Mesendoderm (in vitro differentiated cells): ENCODE data around the gene RAB6B.

Source experiments
- DNase-seq: peaks from one replicate; pipeline ENCODE4 v3.0.0; 2013
- H2AK5ac ChIP-seq: 2 replicates; pipeline ENCODE4 v1.6.1; 2013; ENCODE audit warnings: low read length, inconsistent platforms
- H2BK120ac ChIP-seq: 2 replicates; pipeline ENCODE4 v1.6.1; 2013; ENCODE audit warnings: low read depth, mild to moderate bottlenecking, low read length, moderate library complexity, mixed read lengths
- H2BK15ac ChIP-seq: replicated peaks from 2 replicates; pipeline ENCODE4 v1.6.1; 2013; ENCODE audit warnings: low read depth, mild to moderate bottlenecking, moderate library complexity
- H2BK5ac ChIP-seq: 2 replicates; pipeline ENCODE4 v1.6.1; 2013; ENCODE audit warnings: low read length, inconsistent platforms
- H3K18ac ChIP-seq: 2 replicates; pipeline ENCODE4 v1.6.1; 2013; ENCODE audit warnings: mild to moderate bottlenecking, low read length, mixed read lengths
- H3K23ac ChIP-seq: one replicate; pipeline ENCODE4 v1.6.1; 2013; ENCODE audit warnings: low read length
- H3K27ac ChIP-seq: 2 replicates; pipeline ENCODE4 v1.5.1; 2013; ENCODE audit warnings: low read depth, mild to moderate bottlenecking, inconsistent platforms, low read length, moderate library complexity
- H3K27me3 ChIP-seq: 2 replicates; pipeline ENCODE4 v1.6.1; 2013; ENCODE audit warnings: low read length, control low read depth, mild to moderate bottlenecking, inconsistent platforms; ENCODE audit not compliant: insufficient read depth, poor library complexity
- H3K36me3 ChIP-seq: 2 replicates; pipeline ENCODE4 v1.6.1; 2013; ENCODE audit warnings: low read length, inconsistent platforms; ENCODE audit not compliant: control insufficient read depth, insufficient read depth
- H3K4ac ChIP-seq: one replicate; pipeline ENCODE4 v1.6.1; 2013; ENCODE audit warnings: low read depth, mild to moderate bottlenecking, low read length, moderate library complexity
- H3K4me1 ChIP-seq: 2 replicates; pipeline ENCODE4 v1.6.1; 2013; ENCODE audit warnings: low read depth, low read length, inconsistent platforms; ENCODE audit not compliant: control insufficient read depth
- H3K4me2 ChIP-seq: 2 replicates; pipeline ENCODE4 v1.6.1; 2013; ENCODE audit warnings: low read length
- H3K4me3 ChIP-seq: 2 replicates; pipeline ENCODE4 v1.5.1; 2013; ENCODE audit warnings: mild to moderate bottlenecking, low read length
- H3K56ac ChIP-seq: one replicate; pipeline ENCODE4 v1.6.1; 2013; ENCODE audit warnings: low read length
- H3K79me1 ChIP-seq: 2 replicates; pipeline ENCODE4 v1.6.1; 2013; ENCODE audit warnings: low read length, inconsistent platforms
- H3K79me2 ChIP-seq: 2 replicates; pipeline ENCODE4 v1.6.1; 2013; ENCODE audit warnings: mild to moderate bottlenecking, low read length; ENCODE audit not compliant: control insufficient read depth, insufficient read depth
- H3K9ac ChIP-seq: 2 replicates; pipeline ENCODE4 v1.6.1; 2013; ENCODE audit warnings: low read length, inconsistent platforms
- H4K5ac ChIP-seq: one replicate; pipeline ENCODE4 v1.6.1; 2013; ENCODE audit warnings: low read length
- H4K8ac ChIP-seq: one replicate; pipeline ENCODE4 v1.6.1; 2013; ENCODE audit warnings: low read depth, mild to moderate bottlenecking, control low read depth, low read length, moderate library complexity
- WGBS: extraction: QIAGEN DNeasy Blood & Tissue Kit; methylation state at CpG from one replicate; pipeline ENCODE4 v1.1.7; 2013; ENCODE audit warnings: low lambda C conversion rate, missing lambda C conversion rate; ENCODE audit not compliant: insufficient coverage; ENCODE audit errors: extremely low coverage; 5-methylcytosine and 5-hydroxymethylcytosine counted together

RAB6B gene

GRCh38 chr3:133881492-133881891 is 14.2 kb downstream of the RAB6B start:
- WGBS = no CpG with 5 or more reads among the region's 1 CpG
- DNase-seq = no peak
- H3K4me1 ChIP-seq = no peaks in the 10 kb centered on the region
- H4K5ac ChIP-seq = no peak overlapping the region
- no peak overlapping the region for H2BK5ac ChIP-seq
- H3K79me2 ChIP-seq = no peaks in the 10 kb centered on the region
- H4K8ac ChIP-seq = no peak overlapping the region
- no peak overlapping the region for H2BK120ac ChIP-seq
- no peak overlapping the region for H3K23ac ChIP-seq
- no peak overlapping the region for H3K27ac ChIP-seq
- H3K4me2 ChIP-seq = no peak overlapping the region
- no peak overlapping the region for H3K4ac ChIP-seq
- no peaks in the 10 kb centered on the region for H3K27me3 ChIP-seq
- H3K56ac ChIP-seq = no peak overlapping the region
- H3K4me3 ChIP-seq = no peak overlapping the region
- no peak overlapping the region for H3K9ac ChIP-seq
- H2AK5ac ChIP-seq = no peak overlapping the region
- H3K36me3 ChIP-seq = no peaks in the 10 kb centered on the region
- no peak overlapping the region for H2BK15ac ChIP-seq
- H3K79me1 ChIP-seq = no peaks in the 10 kb centered on the region
- H3K18ac ChIP-seq = no peak overlapping the region

GRCh38 chr3:133880886-133881455 is 14.7 kb downstream of the RAB6B start:
- no peak overlapping the region for H3K56ac ChIP-seq
- DNase-seq = no peak

GRCh38 chr3:133880287-133880686 is 15.4 kb downstream of the RAB6B start:
- Histone ChIP-seq H2BK120ac (no peak overlapping the region), H3K79me1 (no peaks in the 10 kb centered on the region), H3K4me1 (no peaks in the 10 kb centered on the region), H3K36me3 (no peaks in the 10 kb centered on the region), H3K9ac (no peak overlapping the region), H3K4me2 (no peak overlapping the region), H3K27ac (no peak overlapping the region), H3K27me3 (no peaks in the 10 kb centered on the region), H3K79me2 (no peaks in the 10 kb centered on the region), H3K23ac (no peak overlapping the region), H3K4ac (no peak overlapping the region), H3K18ac (no peak overlapping the region), H2BK15ac (no peak overlapping the region), H3K56ac (no peak overlapping the region), H4K8ac (no peak overlapping the region), H3K4me3 (no peak overlapping the region), H2AK5ac (no peak overlapping the region), H2BK5ac (no peak overlapping the region), H4K5ac (no peak overlapping the region)
- DNase-seq = no peak
- WGBS = no CpG with 5 or more reads among the region's 5 CpGs

More at GRCh38 chr3:133880886-133881455, 14.7 kb downstream of the RAB6B start:
- H3K27me3 ChIP-seq = no peaks in the 10 kb centered on the region
- no peak overlapping the region for H3K4me2 ChIP-seq
- no peak overlapping the region for H2BK120ac ChIP-seq
- H3K4me3 ChIP-seq = no peak overlapping the region
- WGBS = no CpG with 5 or more reads among the region's 4 CpGs
- H3K18ac ChIP-seq = no peak overlapping the region
- no peaks in the 10 kb centered on the region for H3K36me3 ChIP-seq
- H2BK5ac ChIP-seq = no peak overlapping the region
- no peak overlapping the region for H3K4ac ChIP-seq
- H3K4me1 ChIP-seq = no peaks in the 10 kb centered on the region
- no peak overlapping the region for H3K27ac ChIP-seq
- no peak overlapping the region for H4K8ac ChIP-seq
- no peak overlapping the region for H4K5ac ChIP-seq
- H2BK15ac ChIP-seq = no peak overlapping the region
- H3K79me1 ChIP-seq = no peaks in the 10 kb centered on the region
- H3K79me2 ChIP-seq = no peaks in the 10 kb centered on the region
- H2AK5ac ChIP-seq = no peak overlapping the region
- no peak overlapping the region for H3K23ac ChIP-seq
- no peak overlapping the region for H3K9ac ChIP-seq

GRCh38 chr3:133878518-133878917 is 17.2 kb downstream of the RAB6B start:
- H2AK5ac ChIP-seq = no peak overlapping the region
- no CpG with 5 or more reads among the region's 3 CpGs for WGBS
- no peaks in the 10 kb centered on the region for H3K79me1 ChIP-seq
- no peak overlapping the region for H3K56ac ChIP-seq
- H2BK120ac ChIP-seq = no peak overlapping the region
- H3K36me3 ChIP-seq = no peaks in the 10 kb centered on the region
- no peak overlapping the region for H3K23ac ChIP-seq
- no peak overlapping the region for H2BK15ac ChIP-seq
- no peak overlapping the region for H3K4me2 ChIP-seq
- DNase-seq = no peak
- H3K4ac ChIP-seq = no peak overlapping the region
- H3K4me1 ChIP-seq = no peaks in the 10 kb centered on the region
- no peak overlapping the region for H3K9ac ChIP-seq
- H3K27ac ChIP-seq = no peak overlapping the region
- no peak overlapping the region for H4K5ac ChIP-seq
- H3K79me2 ChIP-seq = no peaks in the 10 kb centered on the region
- H3K27me3 ChIP-seq = no peaks in the 10 kb centered on the region
- H2BK5ac ChIP-seq = no peak overlapping the region
- H3K4me3 ChIP-seq = no peak overlapping the region
- no peak overlapping the region for H3K18ac ChIP-seq
- H4K8ac ChIP-seq = no peak overlapping the region

- H3K18ac ChIP-seq = no peak overlapping the region
- H3K27ac ChIP-seq = no peak overlapping the region
- H4K8ac ChIP-seq = no peak overlapping the region
- H3K4me2 ChIP-seq = no peak overlapping the region
- no peak overlapping the region for H2AK5ac ChIP-seq
- H3K27me3 ChIP-seq = no peaks in the 10 kb centered on the region
- H3K56ac ChIP-seq = no peak overlapping the region
- H3K4ac ChIP-seq = no peak overlapping the region
- H3K23ac ChIP-seq = no peak overlapping the region
- no peak overlapping the region for H2BK5ac ChIP-seq
- no peak overlapping the region for H4K5ac ChIP-seq
- no peak overlapping the region for H2BK120ac ChIP-seq
- H3K79me2 ChIP-seq = no peaks in the 10 kb centered on the region
- no peaks in the 10 kb centered on the region for H3K36me3 ChIP-seq
- DNase-seq = no peak
- no peaks in the 10 kb centered on the region for H3K4me1 ChIP-seq
- no peak overlapping the region for H2BK15ac ChIP-seq
- no peak overlapping the region for H3K9ac ChIP-seq
- no peaks in the 10 kb centered on the region for H3K79me1 ChIP-seq
- WGBS = no CpG with 5 or more reads among the region's 2 CpGs
- no peak overlapping the region for H3K4me3 ChIP-seq
Measured at GRCh38 chr3:133877221-133877620, 18.5 kb downstream of the RAB6B start.

- H2BK120ac ChIP-seq = no peak overlapping the region
- no peaks in the 10 kb centered on the region for H3K79me2 ChIP-seq
- H3K79me1 ChIP-seq = no peaks in the 10 kb centered on the region
- no peaks in the 10 kb centered on the region for H3K4me1 ChIP-seq
- H2BK15ac ChIP-seq = no peak overlapping the region
- no peak overlapping the region for H3K4ac ChIP-seq
- H3K36me3 ChIP-seq = no peaks in the 10 kb centered on the region
- DNase-seq = no peak
- no peak overlapping the region for H2BK5ac ChIP-seq
- H3K27ac ChIP-seq = no peak overlapping the region
- no peak overlapping the region for H2AK5ac ChIP-seq
- H3K23ac ChIP-seq = no peak overlapping the region
- no peak overlapping the region for H3K4me3 ChIP-seq
- no CpG with 5 or more reads among the region's 8 CpGs for WGBS
- no peak overlapping the region for H3K9ac ChIP-seq
- no peak overlapping the region for H3K56ac ChIP-seq
- no peak overlapping the region for H4K8ac ChIP-seq
- no peak overlapping the region for H3K18ac ChIP-seq
- no peak overlapping the region for H4K5ac ChIP-seq
- H3K27me3 ChIP-seq = no peaks in the 10 kb centered on the region
- no peak overlapping the region for H3K4me2 ChIP-seq
Measured at GRCh38 chr3:133874761-133875438, 20.8 kb downstream of the RAB6B start.
